K562 (cell line): ENCODE data around the gene ATP2A1.
"Not testable (repeated sequence)": the region's sequence is repeated elsewhere in the genome, so short reads cannot be mapped to it uniquely, and the experiment has no call there.

Experiments used
- BMI1 ChIP-seq: fragments of 150-350 bp; IDR thresholded peaks from 2 replicates; pipeline ENCODE4 v1.6.1; 2014; ENCODE audit warnings: low read length
- CHD2 ChIP-seq: IDR thresholded peaks from 2 replicates; pipeline ENCODE4 v1.6.1; 2011; ENCODE audit warnings: low read depth, low read length
- CTCF ChIP-seq, 3 experiments: IDR thresholded peaks in 2 of 3; conservative IDR thresholded peaks in 1 of 3; 2 replicates each; pipeline ENCODE4 v1.5.1; 2011 to 2012; ENCODE audit warnings: low read length in 3 of 3, mild to moderate bottlenecking in 3 of 3, control low read depth in 2 of 3, improper control_type of control experiment in 1 of 3, inconsistent platforms in 1 of 3, low read depth in 1 of 3, mixed read lengths in 1 of 3, moderate library complexity in 1 of 3; ENCODE audit not compliant: insufficient read depth in 2 of 3
- EGR1 ChIP-seq: fragments of 450-650 bp; conservative IDR thresholded peaks from 2 replicates; pipeline ENCODE4 v1.6.1; 2017; ENCODE audit warnings: mild to moderate bottlenecking
- EZH2 ChIP-seq: IDR thresholded peaks from 2 replicates; pipeline ENCODE4 v1.6.1; 2012; ENCODE audit warnings: low read depth, mild to moderate bottlenecking, inconsistent platforms, low read length, borderline replicate concordance
- GABPA ChIP-seq: fragments of 200-800 bp; sonication (Bioruptor generic); conservative IDR thresholded peaks from 2 replicates; pipeline ENCODE4 v1.6.1; 2016; ENCODE audit warnings: low read depth, missing genetic modification characterization, missing compliant biosample characterization
- MXI1 ChIP-seq: IDR thresholded peaks from 2 replicates; pipeline ENCODE4 v1.6.1; 2011; ENCODE audit warnings: low read depth, mild to moderate bottlenecking, improper control_type of control experiment, low read length
- TRIM28 ChIP-seq: fragments of 450-650 bp; IDR thresholded peaks from 2 replicates; pipeline ENCODE4 v1.6.1; 2017

DNA sequence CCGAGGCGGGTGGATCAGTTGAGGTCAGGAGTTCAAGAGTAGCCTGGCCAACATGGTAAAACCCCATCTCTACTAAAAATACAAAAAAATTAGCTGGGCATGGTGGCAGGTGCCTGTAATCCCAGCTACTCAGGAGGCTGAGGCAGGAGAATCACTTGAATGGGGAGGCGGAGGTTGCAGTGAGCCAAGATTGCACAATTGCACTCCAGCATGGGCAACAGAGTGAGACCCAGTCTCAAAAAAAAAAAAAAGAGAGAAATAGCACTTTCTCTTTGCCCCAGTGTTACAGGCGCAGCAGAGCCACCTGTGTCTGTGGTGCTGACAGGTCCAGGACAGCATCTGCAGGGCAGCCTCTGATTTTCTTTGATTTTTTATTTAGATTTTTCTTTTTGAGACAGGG is 3.3 kb downstream of the ATP2A1 start:
- TF ChIP-seq CTCF (IDR thresholded peaks at IDR 0.05 in 2 of 3, conservative IDR thresholded peaks at IDR 0.05 in 1 of 3; ENCODE audit: insufficient read depth in 2 of 3, low read depth in 1 of 3, low read length in 3 of 3); MXI1; TRIM28; BMI1; EZH2; EGR1; CHD2; GABPA (tag): not testable (repeated sequence)
